K562 (cell line): Measurements from ENCODE around the gene TNFAIP3. TPM values are rescaled to one million over a fixed set of nuclear protein-coding genes. Genes with fewer than 3 reads are reported as not detected.

ENCODE experiments used
- ATAC-seq: fragments of 200-7000 bp; cut with Tn5 transposase; 3 replicates; pipeline ENCODE4 v1.9.1; 2020; ENCODE audit warnings: moderate library complexity
- BruUV-seq: library from RNA; stranded (reverse); fragments of 400-500 nt; replicated peaks from 2 replicates; lab custom pipeline; 2021; lab: Mats Ljungman, UMichigan
- CTCF ChIA-PET: fragments of 300-600 bp; formaldehyde crosslinking; extraction: SDS; loops from one replicate; lab custom pipeline; 2021; ENCODE audit warnings: low intra/inter-chr PET ratio; lab: Yijun Ruan, JAX
- POLR2A ChIA-PET: fragments of 300-600, 350-650 bp; sonication (Branson Sonifier 250); formaldehyde crosslinking; extraction: SDS; loops from one replicate; lab custom pipeline; 2021; ENCODE audit warnings: antibody characterized with exemption, inconsistent platforms; lab: Yijun Ruan, JAX
- DNase-seq, 4 experiments: peaks; one replicate each; pipeline versions ENCODE4 v3.0.0 to v3.0.0-alpha.2; 2011 to 2018; ENCODE audit warnings: low spot score in 3 of 4, mixed read lengths in 3 of 4; ENCODE audit errors: extremely low read depth in 1 of 4
- FAIRE-seq: peaks from 2 replicates; lab custom pipeline; 2011; peaks lifted over from hg19 to GRCh38; lab: Jason Lieb, UNC
- H2AFZ ChIP-seq: 2 replicates; pipeline ENCODE4 v1.6.0; 2011; ENCODE audit warnings: low read depth, low read length, control low read depth, inconsistent platforms
- H3K27ac ChIP-seq: fragments of 200-600 bp; 3 replicates; pipeline ENCODE4 v1.8.0; 2011; ENCODE audit warnings: low read depth, mild to moderate bottlenecking, control low read depth, inconsistent platforms, low read length, moderate library complexity, mixed read lengths; ENCODE audit errors: extremely low read depth
- H3K27me3 ChIP-seq, 2 experiments: fragments of 300-600 bp in 1 of 2; 2 replicates in 1 of 2; 3 replicates in 1 of 2; pipeline versions ENCODE4 v1.6.0 to v1.8.0; 2011; ENCODE audit warnings: inconsistent platforms in 2 of 2, low read length in 2 of 2, mild to moderate bottlenecking in 1 of 2, mixed read lengths in 1 of 2, moderate library complexity in 1 of 2; ENCODE audit not compliant: control insufficient read depth in 2 of 2, insufficient read depth in 2 of 2
- H3K36me3 ChIP-seq: fragments of 300-600 bp; 3 replicates; pipeline ENCODE4 v1.8.0; 2011; ENCODE audit warnings: mild to moderate bottlenecking, low read length, inconsistent platforms; ENCODE audit not compliant: control insufficient read depth, insufficient read depth
- H3K4me1 ChIP-seq, 2 experiments: fragments of 200-600 bp in 1 of 2; replicated peaks in 1 of 2; 2 replicates in 1 of 2; 3 replicates in 1 of 2; pipeline versions ENCODE4 v1.5.1 to v1.8.0; 2011; ENCODE audit warnings: inconsistent platforms in 2 of 2, low read length in 2 of 2, mild to moderate bottlenecking in 1 of 2, mixed read lengths in 1 of 2, moderate library complexity in 1 of 2; ENCODE audit not compliant: control insufficient read depth in 2 of 2, insufficient read depth in 2 of 2
- H3K4me2 ChIP-seq: 2 replicates; pipeline ENCODE4 v1.6.1; 2011; ENCODE audit warnings: low read length, control low read depth, inconsistent platforms, mixed read lengths; ENCODE audit not compliant: insufficient read depth
- H3K4me3 ChIP-seq: fragments of 200-600 bp; sonication (generic), shearing (Covaris generic); 2 replicates; pipeline ENCODE4 v1.5.1; 2016; ENCODE audit warnings: control low read depth, inconsistent platforms
- H3K79me2 ChIP-seq: fragments of 200-600 bp; 3 replicates; pipeline ENCODE4 v1.8.0; 2011; ENCODE audit warnings: low read length, inconsistent platforms; ENCODE audit not compliant: control insufficient read depth, insufficient read depth
- H3K9ac ChIP-seq, 2 experiments: 2 replicates each; pipeline versions ENCODE4 v1.6.0 to v1.6.1; 2011; ENCODE audit warnings: low read depth in 2 of 2, low read length in 2 of 2, control low read depth in 1 of 2, inconsistent platforms in 1 of 2, mild to moderate bottlenecking in 1 of 2, mixed read lengths in 1 of 2; ENCODE audit not compliant: insufficient read depth in 1 of 2
- H3K9me1 ChIP-seq: one replicate; pipeline ENCODE4 v1.6.0; 2011; ENCODE audit warnings: inconsistent platforms, mild to moderate bottlenecking, low read length, moderate library complexity; ENCODE audit not compliant: control insufficient read depth, insufficient read depth
- H3K9me3 ChIP-seq: replicated peaks from 2 replicates; pipeline ENCODE4 v1.5.1; 2011; ENCODE audit warnings: low read depth, low read length, inconsistent platforms; ENCODE audit not compliant: control insufficient read depth, insufficient read depth
- H4K20me1 ChIP-seq: replicated peaks from 2 replicates; pipeline ENCODE4 v1.6.1; 2011; ENCODE audit warnings: low read length, inconsistent platforms, mixed read lengths; ENCODE audit not compliant: control insufficient read depth, insufficient read depth
- CREB3L1 ChIP-seq: fragments of 450-650 bp; IDR thresholded peaks from 2 replicates; pipeline ENCODE4 v1.6.1; 2014; ENCODE audit warnings: low read depth, mild to moderate bottlenecking, moderate library complexity, borderline replicate concordance
- KDM1A ChIP-seq, 2 experiments: fragments of 450-650 bp; IDR thresholded peaks; 2 replicates each; pipeline ENCODE4 v1.6.1; 2016; ENCODE audit warnings: mild to moderate bottlenecking in 2 of 2
- SOX6 ChIP-seq: fragments of 450-650 bp; IDR thresholded peaks from 2 replicates; pipeline ENCODE4 v1.6.1; 2014; ENCODE audit warnings: mild to moderate bottlenecking
- ZNF318 ChIP-seq, 2 experiments: fragments of 450-650 bp; IDR thresholded peaks; 2 replicates each; pipeline ENCODE4 v1.6.1; 2016; ENCODE audit warnings: mild to moderate bottlenecking in 2 of 2, borderline replicate concordance in 1 of 2, low read depth in 1 of 2, moderate library complexity in 1 of 2
- ZNF347 ChIP-seq: fragments of 450-650 bp; formaldehyde crosslinking; IDR thresholded peaks from 2 replicates; pipeline ENCODE4 v1.4.0; 2020; ENCODE audit warnings: low read depth, mild to moderate bottlenecking, moderate library complexity
- ZNF551 ChIP-seq: fragments of 250-450 bp; sonication (Bioruptor Pico); IDR thresholded peaks from 2 replicates; pipeline ENCODE4 v1.5.0; 2021; ENCODE audit warnings: mild to moderate bottlenecking, moderate library complexity
- WGBS: fragments of 100-300 bp; shearing (Covaris generic); methylation state at CpG from one replicate; pipeline ENCODE4 v1.1.6; 2016; ENCODE audit warnings: low coverage, mixed read lengths; ENCODE audit not compliant: insufficient coverage; ENCODE audit errors: missing lambda C conversion rate; 5-methylcytosine and 5-hydroxymethylcytosine counted together
- in situ Hi-C: fragments of 300-500 bp; cut with MboI; formaldehyde crosslinking; loops from 4 replicates; pipeline ENCODE4 v1.15.0; 2018; ENCODE audit warnings: inconsistent platforms, mixed read lengths
- intact Hi-C: fragments of 100-400 bp; cut with micrococcal nuclease; formaldehyde crosslinking; loops from 2 replicates; pipeline ENCODE4 v1.14.2; 2022
- polyA plus RNA-seq, 8 experiments: library from polyadenylated mRNA; depleted of rRNA in 4 of 8; stranded (reverse) in 5 of 8; unstranded in 3 of 8; fragments of >200 nt; fragmentation: Nextera tagmentation in 2 of 8; fragmentation: Illumina TruSeq in 1 of 8; extraction: Ambion mirVana in 2 of 8; extraction: Trizol in 1 of 8; gene quantifications; 2 replicates each; pipeline versions ENCODE4 v1.2.1 to v1.2.3, GENCODE V29; 2011 to 2014; ENCODE audit warnings: inconsistent platforms in 1 of 8, missing spikeins in 1 of 8
- total RNA-seq, 7 experiments: library from RNA; depleted of rRNA in 6 of 7; stranded (reverse); fragments of >200 nt in 6 of 7; fragmentation: Illumina TruSeq in 2 of 7; extraction: Trizol in 2 of 7; gene quantifications; 2 replicates each; pipeline versions ENCODE4 v1.2.1 to v1.2.3, GENCODE V29; 2011 to 2021; ENCODE audit warnings: low replicate concordance in 1 of 7

TNFAIP3 gene
- total and polyA plus RNA-seq, 9 of the 15 experiments (the other 6 are each of a cell fraction or from before 2014, with no cell fraction given): 0.79 to 17.0 (median 6.4) TPM

GRCh38 chr6:137878029-137878428, 11.0 kb downstream of the TNFAIP3 start:
- peaks cover 3% of the 10 kb centered on the region for H3K9me1 ChIP-seq
- TF ChIP-seq CREB3L1 (no peak), ZNF347 (CRISPR knock-in tag) (no peak), ZNF551 (no peak), KDM1A (IDR thresholded peaks at IDR 0.05) (no peak), SOX6 (no peak), ZNF318 (IDR thresholded peaks at IDR 0.05; ENCODE audit: borderline replicate concordance in 1 of 2, low read depth in 1 of 2) (no peak)
- H3K9ac ChIP-seq: no peak overlapping the region
- intact Hi-C loops: no loop called here
- ChIA-PET CTCF (no interaction called here), POLR2A (interaction anchor here (0.8 to 1.4 kb wide), 3 partner anchors 13 to 170 kb away, joined by 3 to 4 read pairs (median 3); no protein-coding TSS in a partner anchor)
- H3K4me1 ChIP-seq: peaks cover 6 to 12% of the 10 kb centered on the region in 2 experiments; a peak in 4 of 5 replicates
- H3K4me3 ChIP-seq: no peak overlapping the region
- no peak overlapping the region for H3K4me2 ChIP-seq
- H4K20me1 ChIP-seq: no peaks in the 10 kb centered on the region
- H3K27ac ChIP-seq: no peak overlapping the region
- FAIRE-seq: no peak
- no peaks in the 10 kb centered on the region for H3K79me2 ChIP-seq
- no peak for ATAC-seq
- H3K36me3 ChIP-seq: peaks cover 96% of the 10 kb centered on the region
- in situ Hi-C loops: no loop called here
- H3K9me3 ChIP-seq: no peaks in the 10 kb centered on the region
- no TSS peak for BruUV-seq
- H2AFZ ChIP-seq: no peak overlapping the region
- H3K27me3 ChIP-seq: no peaks in the 10 kb centered on the region
- no peak for DNase-seq
- 84% methylated on average over 2 of the region's 2 CpGs for WGBS
